Mucosa of descending colon (tissue), 3 donors: Measurements from ENCODE around the gene C2orf78. TPM values are rescaled to one million over a fixed set of nuclear protein-coding genes. Genes with fewer than 3 reads are reported as not detected.

Experiments used
- ATAC-seq: fragments of 200-7000 bp; cut with Tn5 transposase; one replicate; pipeline ENCODE4 v1.9.1; 2020; ENCODE audit warnings: mild to moderate bottlenecking, moderate library complexity
- DNase-seq, 3 donors: peaks; one replicate each; pipeline ENCODE4 v3.0.0-alpha.2; 2020
- H3K36me3 ChIP-seq: fragments of 200-600 bp; one replicate; pipeline ENCODE4 v1.8.0; 2021; ENCODE audit warnings: low read depth, mild to moderate bottlenecking
- H3K4me1 ChIP-seq: fragments of 200-600 bp; one replicate; pipeline ENCODE4 v1.8.0; 2021; ENCODE audit warnings: low read depth, mild to moderate bottlenecking
- H3K4me3 ChIP-seq: fragments of 200-600 bp; one replicate; pipeline ENCODE4 v1.8.0; 2021; ENCODE audit warnings: mild to moderate bottlenecking
- H3K9me3 ChIP-seq: fragments of 200-600 bp; one replicate; pipeline ENCODE4 v1.8.0; 2021; ENCODE audit warnings: mild to moderate bottlenecking
- CTCF ChIP-seq: fragments of 200-600 bp; IDR thresholded peaks from one replicate; pipeline ENCODE4 v1.8.0; 2022; ENCODE audit warnings: antibody characterized with exemption, mild to moderate bottlenecking
- intact Hi-C, 2 donors: fragments of 100-400 bp; cut with DNase I in 1 of 2; cut with micrococcal nuclease in 1 of 2; formaldehyde crosslinking; loops; one replicate each; pipeline versions ENCODE4 v1.11.0 to v1.11.1; 2022; cut with DNase I, micrococcal nuclease
- total RNA-seq, 3 donors: library from RNA; stranded (reverse); fragmentation: NEBNext Ultra II Directional in 2 of 3; extraction: Animal tissue kit (Norgen Biotek cat#: 25700) in 2 of 3; gene quantifications; one replicate each; pipeline versions ENCODE4 v1.2.1 to v1.2.4, GENCODE V29; 2021 to 2023
- donor health status: DM: no; HTN: no; CAD: no; lungs with moderate emphysema.
- donor health status: DM: no; HTN: no; CAD: no.
- donor health status: DM: no; HTN: yes; CAD: no.

The C2orf78 gene
- total RNA-seq, 3 donors from 2014 or later, result not detected

GRCh38 chr2:73762571-73762970, 21.4 kb upstream of the C2orf78 start:
- Histone ChIP-seq H3K9me3 (no peaks in the 10 kb centered on the region), H3K4me3 (no peak overlapping the region), H3K4me1 (no peaks in the 10 kb centered on the region), H3K36me3 (no peaks in the 10 kb centered on the region)
- TF ChIP-seq CTCF, result no peak
- intact Hi-C loops, result no loop called here
- no peak for DNase-seq
- ATAC-seq, result no peak

- H3K36me3 ChIP-seq, result no peaks in the 10 kb centered on the region
- ATAC-seq (no peak), DNase-seq (no peak)
- no peak for TF ChIP-seq CTCF
- intact Hi-C loops, result no loop called here
- H3K4me3 ChIP-seq, result no peak overlapping the region
- H3K9me3 ChIP-seq, result no peaks in the 10 kb centered on the region
- H3K4me1 ChIP-seq, result no peaks in the 10 kb centered on the region
Observed at GRCh38 chr2:73764945-73765344, 19.0 kb upstream of the C2orf78 start.

GRCh38 chr2:73766349-73766748, 17.6 kb upstream of the C2orf78 start:
- Histone ChIP-seq H3K36me3 (no peaks in the 10 kb centered on the region), H3K4me3 (no peak overlapping the region), H3K9me3 (no peaks in the 10 kb centered on the region), H3K4me1 (no peaks in the 10 kb centered on the region)
- ATAC-seq, result no peak
- no peak for DNase-seq
- TF ChIP-seq CTCF, result no peak
- intact Hi-C loops, result no loop called here

GRCh38 chr2:73766994-73767393, 17.0 kb upstream of the C2orf78 start:
- no peaks in the 10 kb centered on the region for H3K36me3 ChIP-seq
- TF ChIP-seq CTCF, result no peak
- H3K4me1 ChIP-seq, result no peaks in the 10 kb centered on the region
- H3K4me3 ChIP-seq, result no peak overlapping the region
- no peaks in the 10 kb centered on the region for H3K9me3 ChIP-seq
- ATAC-seq, result no peak
- DNase-seq, result no peak
- intact Hi-C loops, result no loop called here

DNA sequence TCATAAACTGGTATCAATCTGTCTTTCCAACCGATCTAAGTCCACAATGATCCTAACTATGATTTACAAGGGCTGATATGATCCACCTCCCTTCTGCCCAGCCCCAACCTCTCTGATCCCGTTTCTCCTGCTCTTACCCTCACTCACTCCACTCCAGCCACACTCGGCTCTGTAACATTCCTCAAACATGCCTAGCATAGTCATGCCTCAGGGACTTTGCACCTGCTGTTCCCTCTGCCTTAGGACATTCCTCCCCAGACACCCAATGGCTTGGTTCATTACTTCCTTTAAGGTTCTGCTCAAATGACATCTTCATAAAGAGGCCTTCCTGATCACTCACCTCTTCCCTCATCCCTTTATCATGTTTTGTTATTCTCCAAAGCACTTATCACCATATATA, 13.3 kb upstream of the C2orf78 start:
- no peak for TF ChIP-seq CTCF
- H3K36me3 ChIP-seq, result no peaks in the 10 kb centered on the region
- H3K4me3 ChIP-seq, result no peak overlapping the region
- ATAC-seq, result no peak
- no peaks in the 10 kb centered on the region for H3K4me1 ChIP-seq
- no peaks in the 10 kb centered on the region for H3K9me3 ChIP-seq
- no peak for DNase-seq
- intact Hi-C loops, result no loop called here

- H3K4me1 ChIP-seq, result no peaks in the 10 kb centered on the region
- H3K4me3 ChIP-seq, result no peak overlapping the region
- H3K9me3 ChIP-seq, result no peaks in the 10 kb centered on the region
- no peaks in the 10 kb centered on the region for H3K36me3 ChIP-seq
- TF ChIP-seq CTCF, result no peak
- DNase-seq (no peak), ATAC-seq (no peak)
- intact Hi-C loops, result no loop called here
Observed at GRCh38 chr2:73772819-73773218, 11.2 kb upstream of the C2orf78 start.
